ENCODE measurements around the gene TPM2.

The TPM2 gene

DNA sequence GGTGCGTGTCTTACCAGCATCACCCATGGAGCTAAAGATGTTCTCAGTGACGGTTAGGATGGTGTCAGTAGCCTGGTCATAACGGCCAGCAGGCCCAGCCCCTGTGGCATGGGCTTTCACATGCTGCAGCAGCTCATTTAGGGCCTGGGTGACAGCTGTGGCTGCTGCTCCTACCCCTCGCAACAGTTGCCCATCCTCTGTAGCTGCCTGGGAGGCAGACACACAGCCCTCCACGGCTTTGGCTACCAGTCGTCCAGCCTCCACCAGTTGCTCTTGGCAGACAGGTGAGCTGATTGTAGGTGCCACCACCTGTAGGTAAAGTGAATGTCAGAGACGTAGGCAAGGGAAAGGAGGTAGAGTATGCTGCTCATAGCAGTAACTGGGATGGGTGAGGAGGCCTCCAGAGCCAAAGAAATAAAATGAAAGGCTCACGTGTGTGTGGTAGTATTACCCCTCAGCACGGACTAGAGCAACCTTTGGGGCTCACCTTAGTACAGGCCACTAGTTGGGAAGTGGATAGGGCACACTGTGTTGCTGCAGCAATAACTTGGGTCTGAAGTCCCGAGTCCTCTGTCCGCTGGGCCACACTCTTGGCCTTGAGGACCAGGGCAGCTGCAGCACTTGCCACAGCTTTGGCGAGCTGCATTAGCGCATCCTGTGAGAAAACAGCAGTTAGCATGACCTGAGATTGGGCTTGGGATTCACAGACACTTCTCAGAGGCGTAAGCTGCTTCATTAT, 27.6 kb upstream of the TPM2 start:
- no peak for DNase-seq

DNA sequence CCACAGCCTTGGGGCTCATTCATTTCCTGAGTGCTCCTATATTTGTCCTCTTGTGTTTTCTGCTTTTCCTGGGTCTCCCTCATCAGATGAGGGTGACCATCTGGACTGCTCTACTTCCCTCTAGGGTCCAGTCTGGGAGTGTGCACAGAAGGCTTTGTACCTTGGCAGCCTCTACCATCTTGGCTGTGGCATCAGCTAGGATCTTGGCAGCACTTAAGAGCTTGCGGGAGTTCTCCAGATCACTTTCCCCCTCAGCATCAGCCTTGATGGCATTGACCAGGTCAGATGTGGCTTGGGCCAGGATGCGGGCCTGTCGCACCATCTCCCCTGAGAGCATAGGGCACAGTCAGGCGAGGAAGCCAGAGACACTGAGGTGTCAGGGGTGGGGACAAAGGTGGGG, 26.5 kb upstream of the TPM2 start:
- DNase-seq: peak in 1 of 2 experiments; percentile 21

DNA sequence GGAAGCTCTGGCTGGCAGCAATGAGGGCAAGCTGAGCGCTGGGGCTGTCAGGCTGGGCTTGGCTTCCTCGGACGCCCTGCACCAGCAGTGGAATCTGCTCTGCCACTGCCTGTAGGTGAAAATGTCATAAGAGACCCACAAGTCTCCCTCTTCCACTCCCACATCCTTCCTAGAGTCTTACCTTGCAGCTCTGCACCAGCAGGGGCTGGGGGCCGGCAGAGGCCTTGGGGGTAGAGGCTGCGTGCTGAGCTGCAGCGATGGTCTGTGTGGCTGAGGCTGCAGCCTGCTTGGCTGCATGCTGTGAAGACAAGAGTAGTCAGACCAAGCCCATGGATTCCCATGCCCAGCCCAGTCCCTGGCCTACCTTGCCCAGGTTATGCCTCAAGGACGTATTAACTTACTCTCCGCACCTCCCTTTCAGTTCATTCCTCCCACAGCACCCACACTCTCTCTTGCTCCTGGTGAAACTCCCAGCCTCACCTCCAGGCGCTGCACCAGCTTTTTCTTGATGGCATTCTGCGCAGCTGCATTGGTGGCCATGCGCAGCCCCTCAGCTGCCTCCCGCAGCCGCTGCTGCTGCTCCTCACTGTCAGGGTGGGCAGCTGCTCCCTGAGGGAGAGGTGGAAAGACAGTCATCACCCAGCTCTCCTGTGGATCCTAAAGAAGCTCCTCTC, 25.0 kb upstream of the TPM2 start:
- DNase-seq: no peak

DNA sequence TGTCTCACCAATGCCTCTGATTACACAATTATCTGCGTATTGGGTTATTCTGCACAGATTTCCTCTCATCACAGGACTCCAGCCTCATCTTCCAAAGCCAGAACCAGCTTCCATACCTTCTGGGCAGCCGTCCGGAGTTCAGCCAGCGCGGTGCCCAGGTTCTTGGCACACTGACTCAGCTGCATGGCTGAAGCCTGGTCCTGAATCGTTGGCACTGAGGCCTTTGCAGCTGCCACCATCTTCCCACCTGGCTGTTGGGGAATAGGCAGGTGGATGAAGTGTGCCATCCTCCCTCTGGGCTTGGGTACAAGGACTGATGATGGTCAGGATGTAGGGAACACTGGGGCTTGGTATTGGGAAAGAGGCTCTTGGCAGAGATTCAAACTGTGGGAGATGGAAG, 24.4 kb upstream of the TPM2 start:
- DNase-seq: no peak

DNA sequence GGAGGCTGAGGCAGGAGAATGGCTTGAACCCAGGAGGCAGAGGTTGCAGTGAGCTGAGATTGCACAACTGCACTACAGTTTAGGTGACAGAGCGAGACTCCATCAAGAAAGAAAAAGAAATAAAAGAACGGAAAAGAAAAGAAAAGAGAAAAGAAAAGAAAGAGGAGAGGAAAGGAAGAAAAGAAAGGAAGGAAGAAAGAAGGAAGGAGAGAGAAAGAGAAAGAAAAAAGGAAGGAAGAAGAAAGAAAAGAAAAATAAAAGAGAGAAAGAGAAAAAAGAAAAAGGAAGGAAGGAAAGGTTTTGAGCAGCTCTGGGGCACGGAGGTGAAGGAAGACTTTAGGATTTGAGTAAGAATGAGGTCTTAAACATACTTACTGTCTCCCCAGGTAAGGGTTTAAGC, 23.9 kb upstream of the TPM2 start:
- no peak for DNase-seq

DNA sequence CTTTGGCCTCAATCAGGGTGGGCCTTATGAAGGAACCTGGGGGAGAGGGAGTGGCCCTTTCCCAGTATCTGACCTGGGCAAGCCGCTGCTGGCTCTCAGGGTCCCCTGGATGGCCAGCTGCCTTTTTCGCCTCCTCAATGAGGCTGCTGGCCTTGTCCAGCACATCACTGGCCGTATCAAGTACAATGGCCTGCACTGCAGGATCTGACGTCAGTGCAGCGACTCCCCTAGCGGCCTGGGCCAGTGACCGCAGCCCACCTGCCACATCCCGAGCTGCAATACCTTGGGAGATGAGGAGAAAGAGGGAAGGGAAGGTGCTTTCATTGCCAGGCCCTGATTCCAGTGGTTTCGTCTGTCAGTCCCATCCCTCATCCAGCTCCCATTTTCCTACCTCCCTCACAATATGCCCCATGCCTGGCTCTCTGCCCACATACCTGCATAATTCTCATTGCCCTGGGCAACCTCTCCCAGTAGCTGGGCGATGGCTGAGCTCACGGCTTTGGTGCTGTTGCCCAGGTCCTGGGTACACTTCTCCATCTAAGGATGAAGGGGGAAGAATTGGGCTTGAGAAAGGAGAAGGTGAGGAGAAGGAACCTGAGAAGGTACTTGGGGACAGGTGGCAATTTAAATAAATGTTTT, 23.2 kb upstream of the TPM2 start:
- no peak for DNase-seq

DNA sequence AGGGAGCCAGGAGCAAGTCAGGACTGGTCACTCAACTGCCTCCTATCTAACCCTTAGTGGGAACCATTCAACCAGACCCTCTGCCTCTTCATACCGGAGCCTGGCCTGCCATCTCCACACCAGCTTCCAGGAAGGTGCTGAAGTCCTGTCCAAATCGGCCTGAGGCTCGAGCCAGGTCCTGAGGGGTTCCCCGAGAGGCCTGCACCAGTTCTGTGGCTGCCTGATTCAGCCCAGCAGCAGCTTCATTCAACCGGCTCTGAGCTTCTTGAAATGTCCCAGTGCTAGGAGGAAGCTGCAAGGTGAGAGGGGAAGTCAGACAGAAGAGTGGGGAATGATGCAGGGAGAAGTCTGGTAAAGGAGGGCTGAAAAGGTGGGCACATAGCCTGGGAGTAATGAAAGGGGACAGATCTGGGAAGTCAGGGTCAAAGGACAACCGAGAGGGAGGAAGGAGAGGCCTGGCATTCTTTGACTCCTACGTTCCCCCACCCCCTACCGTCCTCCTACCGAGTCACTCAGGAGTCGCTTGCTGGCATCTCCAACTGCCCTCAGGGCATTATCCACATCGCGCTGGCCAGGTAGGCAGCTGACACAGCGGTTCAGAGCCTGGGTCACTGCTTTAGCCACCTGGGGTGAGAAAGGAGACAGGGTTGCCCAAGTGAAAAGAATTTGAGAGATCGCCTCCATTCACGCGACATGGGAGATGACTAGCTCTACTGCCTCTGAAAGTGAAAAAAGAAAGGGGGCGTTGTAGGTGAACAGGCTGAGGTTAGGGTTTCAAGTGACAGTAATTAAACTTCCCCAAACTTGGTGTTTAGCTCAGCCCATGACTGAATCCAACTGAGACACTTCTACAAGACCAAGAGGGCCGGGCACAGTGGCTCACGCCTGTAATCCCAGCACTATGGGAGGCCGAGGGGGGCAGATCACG, 22.0 kb upstream of the TPM2 start:
- no peak for DNase-seq

DNA sequence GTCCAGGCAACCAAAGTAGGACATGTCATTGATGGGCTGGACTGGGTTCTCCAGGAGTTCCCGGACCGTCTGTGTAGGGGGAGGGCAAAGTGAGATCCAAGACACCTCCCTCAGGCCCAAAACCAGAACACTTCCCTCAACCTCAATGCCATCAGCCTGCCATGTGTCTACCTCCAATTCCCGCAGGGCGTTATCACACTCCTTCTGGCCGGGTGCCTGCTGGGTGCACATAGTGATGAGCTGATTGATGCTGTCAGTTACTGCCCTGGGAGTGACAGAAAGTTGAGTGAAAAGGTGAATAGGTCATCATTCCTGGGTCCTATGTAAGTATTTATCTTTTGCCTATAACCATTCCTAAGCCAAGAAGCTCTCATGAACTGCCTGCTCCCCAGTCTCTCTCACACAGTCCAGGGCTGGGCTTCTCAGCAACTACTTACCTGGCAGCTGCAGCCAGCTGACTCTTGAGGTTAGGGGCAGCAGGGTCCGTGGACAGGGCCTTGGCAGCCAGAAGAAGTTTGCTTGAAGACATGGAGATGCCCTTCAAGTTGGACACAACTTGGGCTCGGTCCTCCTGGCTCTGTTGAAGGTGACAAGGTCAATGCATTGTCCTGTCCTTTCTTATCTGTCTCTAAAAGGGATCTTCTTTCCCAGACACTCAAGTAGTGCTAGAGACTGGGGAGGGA, 21.2 kb upstream of the TPM2 start:
- no peak for DNase-seq

DNA sequence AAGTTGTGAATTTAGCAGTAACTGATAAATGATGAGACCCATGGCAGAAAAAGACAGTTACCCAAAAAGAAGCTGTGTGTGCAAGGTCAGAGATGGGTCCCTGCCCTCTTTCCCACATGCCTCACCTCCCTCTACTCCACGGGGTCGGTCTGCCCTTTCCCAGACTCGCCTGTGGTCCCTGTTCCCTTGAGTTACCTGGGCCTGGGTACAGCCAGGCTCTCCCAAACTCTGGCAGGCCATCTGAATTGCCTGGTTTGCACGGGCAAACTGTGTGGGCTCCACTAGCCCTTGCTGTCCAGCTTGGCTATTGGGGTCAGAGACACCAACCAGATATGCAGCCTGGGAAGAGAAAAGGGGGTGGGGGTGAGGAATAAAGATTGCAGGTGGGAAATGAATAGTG, 18.4 kb upstream of the TPM2 start:
- DNase-seq: no peak

DNA sequence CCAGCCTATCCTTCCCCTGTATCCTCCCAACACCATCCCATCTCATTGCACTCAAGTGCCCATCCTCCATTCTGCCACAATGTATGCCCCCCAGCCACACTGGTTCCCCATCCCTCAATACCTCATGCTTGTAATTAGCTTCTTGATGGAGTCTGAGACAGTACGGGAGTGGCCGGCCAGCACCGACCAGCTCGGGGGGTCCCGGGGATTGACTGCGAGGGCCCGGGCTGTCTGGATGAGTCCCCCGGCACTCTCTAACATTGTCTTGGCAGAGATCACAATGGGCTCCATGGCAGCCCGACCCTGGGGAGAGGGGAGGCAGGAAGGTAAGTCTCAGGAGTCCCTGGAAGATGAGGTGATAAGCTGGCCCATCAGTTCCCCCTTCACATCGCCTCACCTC, 17.2 kb upstream of the TPM2 start:
- DNase-seq: no peak

DNA sequence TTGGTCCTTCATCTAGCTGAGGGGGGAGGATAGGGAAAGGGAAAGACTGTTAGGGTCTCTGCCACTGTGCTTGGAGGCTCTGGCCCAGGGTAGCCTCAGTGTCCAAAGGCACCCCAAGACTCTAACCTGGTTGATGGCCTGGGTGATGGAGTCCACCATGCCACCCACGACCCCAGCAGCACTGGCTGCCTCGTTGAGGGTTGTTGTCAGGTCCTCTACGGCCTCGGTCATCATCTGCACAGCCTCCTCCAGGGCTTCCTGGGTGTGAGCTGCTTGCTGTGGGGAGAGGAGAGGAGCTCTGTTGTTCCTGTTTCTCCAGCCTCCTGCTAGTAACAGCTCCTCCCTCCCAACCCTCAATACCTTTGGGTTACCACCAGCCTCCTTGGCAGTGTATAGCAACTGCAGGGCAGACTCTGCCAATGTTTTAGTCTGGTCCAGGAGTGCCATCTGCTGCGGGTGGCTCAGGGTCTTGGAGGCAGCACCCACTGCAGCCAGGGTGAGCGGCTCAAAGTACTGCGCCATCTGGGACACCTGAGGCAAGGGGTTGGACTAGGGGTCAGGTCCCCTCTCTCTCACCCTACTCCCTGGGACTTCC, 16.2 kb upstream of the TPM2 start:
- DNase-seq: no peak

DNA sequence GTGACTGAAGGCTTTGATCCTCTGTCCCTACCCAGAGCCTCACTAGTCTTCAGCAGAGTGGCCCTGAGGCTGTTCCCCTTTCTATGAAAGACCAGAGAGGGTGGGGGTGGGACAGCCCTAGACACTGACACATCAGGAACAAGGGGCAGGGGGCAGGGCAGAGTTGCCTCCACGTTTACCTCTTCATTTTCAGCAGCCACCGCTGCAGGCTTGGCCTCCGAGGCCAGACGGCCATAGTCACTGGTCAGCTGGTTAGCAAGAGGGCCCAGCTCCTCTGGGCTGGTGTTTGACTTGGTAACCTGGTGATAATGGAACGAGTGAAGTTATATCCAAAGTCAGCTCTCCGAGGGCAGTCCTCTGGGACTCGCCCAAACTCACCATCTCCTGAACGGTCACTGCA, 15.6 kb upstream of the TPM2 start:
- DNase-seq: no peak

DNA sequence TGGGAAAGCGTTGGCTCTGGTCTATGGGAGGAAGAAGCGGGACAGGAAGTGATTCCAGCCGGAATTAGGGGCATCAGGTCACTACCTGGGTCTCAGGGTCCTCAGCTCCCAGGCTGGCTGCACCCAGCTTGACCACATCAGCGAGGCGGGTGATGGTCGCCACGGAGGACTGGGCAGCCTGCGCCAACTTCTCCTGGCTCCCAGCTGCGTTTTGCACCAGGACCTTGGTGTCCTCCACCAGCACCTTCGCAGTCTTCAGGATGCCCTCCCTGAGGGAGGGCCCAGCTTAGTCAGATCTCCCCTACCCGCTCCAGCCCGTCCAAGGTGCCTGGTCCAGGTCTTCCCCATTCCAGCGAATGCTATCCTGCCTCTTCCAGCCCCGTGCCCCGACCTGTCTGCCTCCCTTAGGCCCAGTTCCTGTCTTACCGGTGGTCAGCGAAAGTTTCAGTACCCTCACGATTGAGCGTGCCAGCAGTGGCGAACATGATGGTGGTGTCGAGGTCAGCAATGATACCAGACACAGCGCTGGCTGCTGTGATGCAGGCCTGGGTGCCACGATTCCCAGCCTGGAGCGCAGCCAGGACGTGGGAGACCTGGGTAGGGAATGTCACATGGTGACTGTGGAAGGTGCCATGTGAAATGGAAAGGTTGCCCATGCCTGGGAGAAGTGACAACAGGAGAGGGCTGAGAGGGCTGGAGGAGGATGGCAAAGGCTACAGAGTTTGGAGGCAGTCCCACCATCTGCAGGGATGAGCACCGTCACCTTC, 14.4 kb upstream of the TPM2 start:
- no peak for DNase-seq

DNA sequence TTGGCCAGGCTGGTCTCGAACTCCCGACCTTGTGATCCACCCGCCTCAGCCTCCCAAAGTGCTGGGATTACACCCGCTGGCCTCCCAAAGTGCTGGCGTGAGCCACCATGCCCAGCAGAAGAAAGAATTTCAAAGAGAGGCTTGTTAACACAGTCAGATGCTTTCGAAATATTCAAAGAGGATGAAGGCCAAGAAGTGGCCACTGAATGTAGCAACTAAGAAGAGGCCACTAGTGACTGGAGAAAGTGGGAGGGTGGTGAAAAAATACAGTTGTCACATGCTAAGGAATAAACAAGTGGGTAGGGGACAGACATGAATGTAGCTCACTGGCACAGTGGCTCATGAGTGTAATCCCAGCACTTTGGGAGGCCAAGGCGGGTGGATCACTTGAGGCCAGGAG, 13.0 kb upstream of the TPM2 start:
- DNase-seq: no peak

DNA sequence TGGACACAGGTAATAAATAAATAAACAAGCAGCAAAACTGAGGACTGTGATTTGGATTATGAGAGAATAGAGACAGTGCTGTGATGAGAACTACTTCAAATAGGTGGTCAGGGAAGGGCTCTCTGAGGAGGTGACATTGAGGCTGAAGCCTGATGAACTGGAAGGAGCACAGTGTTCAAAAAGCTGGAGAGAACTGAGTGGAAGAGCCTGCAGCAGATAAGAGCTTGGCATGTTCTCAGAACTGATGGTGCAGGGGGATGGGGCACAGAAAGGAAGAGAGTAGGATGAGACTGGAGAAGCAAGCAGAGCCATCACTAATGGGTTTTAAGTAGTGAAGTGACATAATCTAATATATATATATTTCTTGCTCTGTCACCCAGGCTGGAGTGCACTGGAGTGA, 11.2 kb upstream of the TPM2 start:
- DNase-seq: no peak

DNA sequence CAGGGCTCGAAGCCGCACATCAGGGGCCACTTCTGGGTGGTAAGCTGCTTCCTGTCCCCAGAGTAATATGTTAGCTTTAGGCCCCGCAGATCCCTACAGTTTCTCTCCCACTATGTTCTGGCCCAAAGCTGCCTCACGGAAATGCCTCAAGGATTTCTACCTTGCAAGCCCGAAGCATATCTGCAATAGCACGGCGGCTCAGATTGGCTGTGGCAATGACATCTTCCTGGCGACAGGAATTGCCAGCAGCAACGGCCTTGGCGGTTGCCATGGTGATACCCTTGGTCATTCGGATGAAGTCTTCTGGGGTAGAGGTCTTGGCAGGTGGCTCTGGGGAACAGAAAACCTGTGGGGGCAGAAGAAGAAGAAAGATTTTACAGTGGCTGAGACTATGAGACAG, 10.3 kb upstream of the TPM2 start:
- no peak for DNase-seq

DNA sequence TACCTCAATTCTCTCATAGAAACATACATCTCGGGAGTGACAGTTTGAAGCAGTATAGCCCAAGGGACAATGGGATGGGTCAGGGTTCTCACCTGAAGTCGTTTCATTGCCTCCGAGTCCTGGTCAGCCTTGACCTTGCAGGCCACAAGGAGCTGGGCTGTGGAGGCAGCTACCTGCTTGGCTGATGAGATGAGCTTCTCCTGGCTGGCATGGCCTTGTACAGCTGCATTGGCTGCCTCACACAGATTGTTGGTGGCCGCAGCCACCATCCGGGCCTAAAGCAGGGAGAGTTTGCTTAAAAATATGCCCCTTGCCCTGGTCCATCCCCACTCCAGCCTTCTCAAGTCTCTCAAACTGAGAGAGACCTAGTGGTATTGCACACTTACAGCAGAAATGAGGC, 8.5 kb upstream of the TPM2 start:
- DNase-seq: no peak

DNA sequence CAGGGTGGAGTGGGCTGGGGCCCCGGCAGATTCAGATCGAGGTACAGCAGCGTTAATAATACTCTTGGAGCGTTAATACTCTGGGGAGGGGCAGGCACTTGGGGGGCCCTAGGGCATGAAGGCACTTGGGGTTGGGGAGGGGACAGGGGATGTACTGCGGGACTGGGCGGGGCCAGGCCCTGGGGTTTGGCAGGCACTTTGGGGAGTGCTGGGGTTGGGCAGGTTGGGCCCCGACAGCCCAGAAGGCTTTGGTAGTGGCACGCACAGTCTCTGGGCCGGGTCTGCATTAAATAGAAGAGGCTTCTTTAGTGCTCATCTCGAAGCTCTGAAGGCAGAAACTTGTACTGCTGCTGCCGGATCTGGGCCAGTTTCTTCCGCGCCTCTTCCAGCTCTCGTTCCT, 7.8 kb upstream of the TPM2 start:
- no peak for DNase-seq

DNA sequence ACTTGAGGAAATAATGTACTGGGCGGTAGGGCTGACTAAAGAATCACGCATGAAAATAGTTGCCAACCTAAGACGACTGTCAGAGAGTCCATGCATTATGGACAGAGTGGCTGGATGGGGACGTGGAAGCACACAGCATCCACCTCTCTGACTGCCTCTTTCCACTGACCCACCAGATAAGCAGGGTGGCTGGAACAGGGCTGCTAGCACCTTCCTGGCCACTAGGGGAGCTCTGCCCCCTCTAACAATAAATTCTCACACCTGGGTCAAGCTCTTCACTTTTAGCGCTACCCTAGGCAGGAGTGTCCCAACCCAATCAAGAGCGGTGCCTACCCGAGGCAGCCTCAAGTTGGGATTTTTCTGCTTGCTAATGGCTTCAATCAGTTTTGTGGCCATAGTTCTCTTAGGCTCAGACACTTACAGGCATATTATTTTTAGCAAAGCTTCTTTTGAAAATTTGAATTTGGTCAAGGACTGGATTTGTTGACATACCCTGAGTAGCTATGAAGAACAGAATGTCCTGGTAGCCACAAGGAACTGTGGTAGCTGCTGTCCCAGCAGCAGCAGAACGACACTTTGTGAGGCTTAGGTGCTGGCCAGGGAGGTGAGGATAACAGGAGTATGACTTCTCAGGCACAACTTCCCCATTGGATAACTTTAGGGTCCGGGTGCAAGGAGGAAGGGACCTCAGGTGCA, 6.9 kb upstream of the TPM2 start:
- DNase-seq: peak in 1 of 2 experiments; percentile 39

DNA sequence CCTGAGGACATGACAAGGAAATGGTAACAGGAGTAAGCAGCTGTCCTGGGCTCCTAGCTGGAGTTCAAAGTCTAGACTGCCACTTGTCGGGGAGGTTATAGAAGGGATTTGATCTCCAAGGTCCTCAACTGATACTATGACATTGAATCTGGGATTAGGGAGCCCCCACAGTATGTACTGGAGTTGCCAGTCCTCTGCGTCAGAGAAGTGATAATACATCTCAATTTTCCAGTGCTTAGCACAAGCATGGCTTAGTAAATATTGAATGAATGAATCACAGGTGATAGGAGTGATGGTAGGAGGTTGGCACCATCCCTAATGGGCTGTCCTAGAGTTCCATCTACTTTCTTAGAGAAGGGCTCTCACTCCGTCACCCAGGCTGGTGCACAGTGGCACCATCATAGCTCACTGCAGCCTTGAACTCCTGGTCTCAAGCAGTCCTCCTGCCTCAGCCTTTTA, 6.2 kb upstream of the TPM2 start:
- no peak for DNase-seq

All from NCI-H524 (cell line).